Activated CD4-positive, alpha-beta T cell treated with anti-CD3 and anti-CD28 coated beads, Interleukin-2, amount 10 ng/mL, durations not matched to agents 7 days and 5 days (primary cell): Measurements from ENCODE around the gene LTN1. TPM values are rescaled to one million over a fixed set of nuclear protein-coding genes. Genes with fewer than 3 reads are reported as not detected.

ENCODE experiments used
- CTCF ChIA-PET: fragments of 350-600 bp; sonication (Branson Sonifier 250); formaldehyde crosslinking; loops from one replicate; lab custom pipeline; 2021; ENCODE audit warnings: antibody characterized with exemption; lab: Charles Lee
- POLR2A ChIA-PET: fragments of 350-600 bp; sonication (Branson Sonifier 250); formaldehyde crosslinking; loops from one replicate; lab custom pipeline; 2021; ENCODE audit warnings: antibody characterized with exemption; lab: Charles Lee
- DNase-seq: peaks from one replicate; pipeline ENCODE4 v3.0.0-alpha.2; 2020
- H3K27ac Mint-ChIP-seq: one replicate; pipeline ENCODE4 v1.8.0; 2021; ENCODE audit warnings: mild to moderate bottlenecking, moderate library complexity, mixed read lengths
- H3K27me3 Mint-ChIP-seq: one replicate; pipeline ENCODE4 v1.8.0; 2021; ENCODE audit warnings: mixed read lengths
- H3K36me3 Mint-ChIP-seq: one replicate; pipeline ENCODE4 v1.8.0; 2021; ENCODE audit warnings: low read depth, mixed read lengths
- H3K4me1 Mint-ChIP-seq: one replicate; pipeline ENCODE4 v1.8.0; 2021; ENCODE audit warnings: mixed read lengths
- H3K4me3 Mint-ChIP-seq: one replicate; pipeline ENCODE4 v1.8.0; 2021; ENCODE audit warnings: mild to moderate bottlenecking, moderate library complexity, mixed read lengths
- H3K9me3 Mint-ChIP-seq: one replicate; pipeline ENCODE4 v1.8.0; 2021; ENCODE audit warnings: mixed read lengths
- total RNA-seq, 2 experiments: library from RNA; stranded (reverse); gene quantifications; one replicate each; pipeline ENCODE4 v1.2.3, GENCODE V29; 2021

Gene LTN1
- total RNA-seq, 2 experiments from 2014 or later: 25.7 to 27.4 TPM

DNA sequence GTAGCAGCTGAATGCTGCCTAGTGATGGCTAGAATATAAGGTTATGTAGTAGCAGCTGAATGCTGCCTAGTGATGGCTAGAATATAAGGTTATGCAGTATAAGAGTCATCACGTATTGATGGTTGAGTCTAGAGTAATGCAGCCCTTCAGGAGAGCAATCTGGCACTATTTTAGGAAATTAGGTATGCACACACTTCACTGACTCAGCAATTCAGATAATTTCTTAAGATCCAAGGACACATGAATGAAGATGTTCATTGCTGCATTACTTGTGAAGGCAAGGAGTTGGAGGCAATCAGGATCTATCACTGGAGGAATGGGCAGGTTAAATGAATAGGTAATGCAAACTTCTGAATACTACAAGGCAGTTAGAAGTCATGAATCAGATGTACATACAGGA, 13.6 kb downstream of the LTN1 start:
- ChIA-PET POLR2A (no interaction called here), CTCF (no interaction called here)
- Mint-ChIP-seq H3K4me3 (no peak overlapping the region), H3K4me1 (peaks cover 7% of the 10 kb centered on the region), H3K9me3 (no peaks in the 10 kb centered on the region), H3K36me3 (peaks cover 49% of the 10 kb centered on the region), H3K27me3 (no peaks in the 10 kb centered on the region), H3K27ac (no peak overlapping the region)
- no peak for DNase-seq

DNA sequence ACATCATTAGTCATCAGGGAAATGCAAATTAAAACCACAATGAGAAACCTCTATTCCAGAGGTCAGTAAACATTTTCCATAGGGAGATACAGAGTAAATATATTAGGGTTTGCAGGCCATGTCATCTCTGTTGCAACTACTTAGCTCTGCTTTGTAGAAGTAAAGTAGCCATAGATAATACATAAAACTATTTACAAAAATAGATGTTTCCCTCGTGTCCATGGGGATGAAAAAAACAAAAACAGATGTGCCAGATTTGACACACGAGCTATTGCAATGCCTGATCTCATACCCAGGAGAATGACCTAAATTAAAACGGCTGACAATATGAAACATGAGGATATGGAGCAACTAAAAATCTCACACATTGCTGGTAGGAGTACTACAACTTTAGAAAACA, 17.3 kb downstream of the LTN1 start:
- DNase-seq: no peak
- Mint-ChIP-seq H3K9me3 (peaks cover 4% of the 10 kb centered on the region), H3K4me3 (no peak overlapping the region), H3K36me3 (peaks cover 40% of the 10 kb centered on the region), H3K27me3 (no peaks in the 10 kb centered on the region), H3K4me1 (peaks cover 5% of the 10 kb centered on the region), H3K27ac (no peak overlapping the region)
- ChIA-PET CTCF (no interaction called here), POLR2A (no interaction called here)

DNA sequence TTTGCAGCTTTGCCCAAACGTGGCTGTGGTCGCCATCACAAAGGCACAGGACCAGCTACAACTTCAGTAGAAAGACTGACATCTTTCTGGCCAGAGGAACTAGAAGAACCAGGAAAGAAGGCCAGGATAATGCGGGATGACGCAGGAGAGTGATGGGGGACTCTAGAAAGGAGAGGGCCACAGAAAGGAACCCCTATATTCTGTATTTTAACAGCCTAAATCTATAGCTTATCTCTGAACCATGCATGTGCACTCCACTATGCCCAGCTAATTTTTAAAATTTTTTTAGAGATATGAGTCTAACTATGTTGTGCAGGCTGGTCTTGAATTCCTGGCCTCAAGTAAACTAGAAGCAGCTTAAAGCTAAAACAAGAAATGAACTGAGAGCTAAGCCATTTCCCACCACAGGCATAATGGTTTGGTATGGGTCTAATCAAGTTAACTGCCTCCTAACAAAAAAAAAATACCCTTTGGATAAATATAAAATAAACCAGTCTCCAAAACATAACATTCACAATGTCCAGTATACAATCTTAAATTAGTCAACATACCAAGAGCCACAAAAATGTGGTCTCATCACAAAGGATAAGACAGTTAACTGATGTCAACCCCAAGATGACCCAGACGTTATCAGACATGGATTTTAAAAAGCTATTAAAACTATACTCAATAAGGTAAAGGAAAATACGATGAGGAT, 18.0 kb downstream of the LTN1 start:
- peaks cover 4% of the 10 kb centered on the region for H3K9me3 Mint-ChIP-seq
- ChIA-PET POLR2A (no interaction called here), CTCF (interaction anchor here (0.8 to 1.2 kb wide), 2 partner anchors 8 to 67 kb away, joined by 4 read pairs; no protein-coding TSS in a partner anchor)
- H3K27me3 Mint-ChIP-seq: no peaks in the 10 kb centered on the region
- H3K36me3 Mint-ChIP-seq: peaks cover 41% of the 10 kb centered on the region
- DNase-seq: no peak
- peaks cover 5% of the 10 kb centered on the region for H3K4me1 Mint-ChIP-seq
- no peak overlapping the region for H3K4me3 Mint-ChIP-seq
- no peak overlapping the region for H3K27ac Mint-ChIP-seq

DNA sequence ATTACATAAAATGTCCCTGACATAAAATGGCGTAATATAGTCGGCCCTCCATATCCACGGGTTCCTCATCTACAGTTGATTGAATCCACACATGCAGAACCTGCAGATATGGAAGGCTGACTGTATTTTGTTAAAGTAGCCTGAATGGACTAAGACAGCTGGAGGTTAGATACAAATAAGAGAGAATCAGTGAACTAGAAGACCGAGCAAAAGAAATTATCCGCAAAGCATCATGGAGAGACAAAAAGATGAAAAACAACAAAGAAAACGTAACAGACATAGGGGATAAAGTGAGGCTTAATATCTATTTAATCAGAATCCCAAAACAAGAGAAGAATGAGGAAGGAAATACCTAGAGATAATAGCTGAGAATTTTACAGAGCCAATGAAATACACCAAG, 20.3 kb downstream of the LTN1 start:
- Mint-ChIP-seq H3K9me3 (peaks cover 4% of the 10 kb centered on the region), H3K27me3 (no peaks in the 10 kb centered on the region), H3K36me3 (peaks cover 46% of the 10 kb centered on the region), H3K4me3 (no peak overlapping the region), H3K4me1 (peaks cover 5% of the 10 kb centered on the region), H3K27ac (no peak overlapping the region)
- ChIA-PET CTCF (no interaction called here), POLR2A (no interaction called here)
- DNase-seq: no peak

DNA sequence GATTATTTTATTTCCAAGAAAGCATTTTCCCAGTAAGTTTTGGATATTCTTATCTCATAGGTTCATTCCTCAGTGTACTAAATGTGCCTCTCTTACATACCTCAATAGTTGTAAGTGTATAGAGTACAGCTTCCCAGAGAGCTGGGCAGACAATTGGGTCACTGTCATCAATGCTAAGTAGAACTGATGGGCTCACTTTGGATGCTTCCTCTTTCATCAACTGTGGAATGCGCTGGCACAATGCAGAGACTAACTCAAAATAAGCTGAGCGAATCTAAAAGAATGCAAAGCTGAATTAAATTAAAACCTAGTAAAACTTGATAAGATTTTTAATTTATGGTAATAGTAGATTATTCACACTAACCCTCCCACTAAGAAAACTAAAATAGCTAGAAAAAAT, 21.5 kb downstream of the LTN1 start:
- H3K36me3 Mint-ChIP-seq: peaks cover 52% of the 10 kb centered on the region

DNA sequence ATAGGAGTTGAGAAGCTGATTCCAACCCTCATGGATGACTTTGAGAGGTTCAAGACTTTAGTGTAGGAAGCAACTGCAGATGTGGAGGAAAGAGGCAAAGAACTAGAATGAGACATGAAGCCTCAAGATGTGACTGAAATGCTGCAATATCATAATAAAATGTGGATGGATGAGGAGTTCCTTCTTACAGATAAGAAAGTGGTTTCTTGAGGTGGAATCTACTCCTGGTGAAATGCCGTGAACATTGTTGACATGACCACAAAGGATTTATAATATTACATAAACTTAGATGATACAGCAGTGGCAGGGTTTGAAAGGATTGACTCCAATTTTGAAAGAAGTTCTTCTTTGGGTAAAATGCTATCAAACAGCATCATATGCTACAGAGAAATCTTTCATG, 28.8 kb downstream of the LTN1 start:
- no peaks in the 10 kb centered on the region for H3K27me3 Mint-ChIP-seq
- POLR2A ChIA-PET: no interaction called here
- H3K4me3 Mint-ChIP-seq: no peak overlapping the region

More for the DNA sequence above, 21.5 kb downstream of the LTN1 start:
- POLR2A ChIA-PET: no interaction called here
- peaks cover 5% of the 10 kb centered on the region for H3K4me1 Mint-ChIP-seq
- H3K27me3 Mint-ChIP-seq: no peaks in the 10 kb centered on the region
- CTCF ChIA-PET: no interaction called here
- no peak overlapping the region for H3K27ac Mint-ChIP-seq
- peaks cover 4% of the 10 kb centered on the region for H3K9me3 Mint-ChIP-seq
- H3K4me3 Mint-ChIP-seq: no peak overlapping the region
- no peak for DNase-seq

DNA sequence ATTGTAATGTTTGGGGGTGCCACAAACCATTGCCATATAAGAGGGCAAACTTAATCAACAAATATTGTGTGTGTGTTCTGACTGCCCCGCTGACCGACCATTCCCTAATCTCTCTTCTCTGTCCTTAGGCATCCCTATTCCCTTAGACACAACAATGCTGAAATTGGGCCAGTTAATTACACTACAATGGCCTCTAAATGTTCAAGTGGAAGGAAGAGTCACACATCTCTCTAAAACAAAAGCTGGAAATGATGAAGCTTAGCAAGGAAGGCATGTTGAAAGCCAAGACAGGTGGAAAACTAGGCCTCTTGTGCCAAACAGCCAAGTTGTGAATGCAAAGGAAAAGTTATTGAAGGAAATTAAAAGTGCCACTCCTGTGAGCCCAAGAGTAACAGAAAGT, 30.2 kb downstream of the LTN1 start:
- POLR2A ChIA-PET: no interaction called here
- CTCF ChIA-PET: no interaction called here
- Mint-ChIP-seq H3K27ac (no peak overlapping the region), H3K4me3 (no peak overlapping the region), H3K9me3 (no peaks in the 10 kb centered on the region), H3K4me1 (no peaks in the 10 kb centered on the region), H3K36me3 (peaks cover 58% of the 10 kb centered on the region), H3K27me3 (no peaks in the 10 kb centered on the region)
- DNase-seq: no peak

More for the DNA sequence above, 28.8 kb downstream of the LTN1 start:
- no peak for DNase-seq
- Mint-ChIP-seq H3K27ac (no peak overlapping the region), H3K4me1 (no peaks in the 10 kb centered on the region), H3K9me3 (no peaks in the 10 kb centered on the region), H3K36me3 (peaks cover 57% of the 10 kb centered on the region)
- CTCF ChIA-PET: no interaction called here

DNA sequence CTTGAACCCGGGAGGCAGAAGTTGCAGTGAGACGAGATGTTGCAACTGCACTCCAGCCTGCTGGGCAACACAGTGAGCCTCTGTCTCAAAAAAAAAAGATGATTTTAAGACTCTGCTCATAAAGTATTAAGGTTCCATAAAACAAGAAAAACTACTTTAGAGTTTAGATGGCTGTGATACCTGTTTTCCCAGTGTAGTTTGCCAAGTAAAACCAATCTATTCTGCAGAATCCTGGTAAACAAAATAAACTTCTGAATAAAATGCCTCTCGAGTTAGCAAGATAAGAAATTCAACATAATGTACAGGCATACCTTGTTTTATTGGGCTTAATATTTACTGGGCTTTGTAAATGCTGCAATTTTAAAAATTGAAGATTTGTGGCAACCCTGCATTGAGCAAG, 30.8 kb downstream of the LTN1 start:
- H3K27me3 Mint-ChIP-seq: no peaks in the 10 kb centered on the region
- ChIA-PET CTCF (interaction anchor here (0.8 to 1.1 kb wide), 2 partner anchors 18 to 20 kb away, joined by 3 to 4 read pairs; no protein-coding TSS in a partner anchor), POLR2A (no interaction called here)
- H3K27ac Mint-ChIP-seq: no peak overlapping the region
- no peak overlapping the region for H3K4me3 Mint-ChIP-seq
- no peak for DNase-seq
- no peaks in the 10 kb centered on the region for H3K9me3 Mint-ChIP-seq
- peaks cover 2% of the 10 kb centered on the region for H3K4me1 Mint-ChIP-seq
- H3K36me3 Mint-ChIP-seq: peaks cover 61% of the 10 kb centered on the region

DNA sequence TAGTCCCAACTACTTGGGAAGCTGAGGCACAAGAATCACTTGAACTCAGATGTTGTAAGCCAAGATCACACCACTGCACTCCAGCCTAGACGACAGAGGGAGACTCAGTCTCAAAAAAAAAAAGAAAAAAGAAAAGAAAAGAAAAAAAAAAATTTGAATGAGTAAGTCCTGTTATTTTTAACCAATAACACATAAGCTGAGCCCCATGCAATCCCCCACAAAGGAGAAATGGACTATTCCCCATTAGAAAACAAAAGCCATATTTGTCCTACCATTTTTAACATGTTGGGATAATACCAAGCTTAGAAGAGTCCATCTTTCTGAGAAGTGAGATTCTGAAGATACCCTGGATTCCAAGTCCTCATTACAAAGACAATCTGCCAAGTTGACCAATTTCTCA, 32.4 kb downstream of the LTN1 start:
- no peak for DNase-seq
- ChIA-PET POLR2A (no interaction called here), CTCF (interaction anchor here (0.7 kb wide), 1 partner anchor 15 kb away, joined by 4 read pairs; no protein-coding TSS in a partner anchor)
- Mint-ChIP-seq H3K4me1 (peaks cover 2% of the 10 kb centered on the region), H3K4me3 (no peak overlapping the region), H3K27me3 (no peaks in the 10 kb centered on the region), H3K27ac (no peak overlapping the region), H3K9me3 (no peaks in the 10 kb centered on the region), H3K36me3 (peaks cover 58% of the 10 kb centered on the region)

DNA sequence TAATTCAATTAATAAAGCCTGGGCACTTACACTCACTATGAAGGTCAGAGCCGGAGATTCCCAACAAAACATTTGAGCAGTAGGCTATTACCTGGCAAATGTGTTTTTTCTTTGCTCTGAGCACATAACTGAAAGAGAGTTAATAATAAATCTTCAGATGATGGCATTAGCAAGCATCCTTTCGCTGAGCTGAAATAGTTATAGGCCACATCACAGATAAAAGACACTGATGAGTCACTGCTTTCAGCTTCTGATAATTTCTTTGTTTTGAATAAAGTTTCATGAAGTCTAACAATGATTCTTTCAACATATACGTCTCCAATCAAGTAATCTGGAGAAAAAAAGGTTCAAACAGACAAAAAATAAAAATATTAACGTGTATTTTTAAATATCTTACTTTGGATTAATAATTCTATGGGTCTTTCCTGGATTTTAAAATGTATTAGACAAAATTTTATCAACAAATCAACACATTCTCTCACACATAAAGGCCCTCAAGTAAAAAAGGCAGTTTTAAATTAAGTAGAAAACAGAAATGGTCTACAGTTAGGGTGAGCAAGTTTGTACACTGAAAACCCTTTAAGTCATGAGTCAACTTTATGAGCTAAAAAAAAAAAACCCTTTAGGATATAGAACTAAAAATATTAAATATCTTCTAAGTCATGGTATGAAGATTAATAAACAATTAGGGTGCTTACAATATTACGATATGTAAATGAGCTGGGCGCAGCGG, 33.1 kb downstream of the LTN1 start:
- ChIA-PET CTCF (no interaction called here), POLR2A (no interaction called here)
- Mint-ChIP-seq H3K36me3 (peaks cover 64% of the 10 kb centered on the region), H3K27ac (no peak overlapping the region), H3K4me1 (peaks cover 5% of the 10 kb centered on the region), H3K27me3 (no peaks in the 10 kb centered on the region), H3K4me3 (no peak overlapping the region), H3K9me3 (no peaks in the 10 kb centered on the region)
- DNase-seq: no peak

DNA sequence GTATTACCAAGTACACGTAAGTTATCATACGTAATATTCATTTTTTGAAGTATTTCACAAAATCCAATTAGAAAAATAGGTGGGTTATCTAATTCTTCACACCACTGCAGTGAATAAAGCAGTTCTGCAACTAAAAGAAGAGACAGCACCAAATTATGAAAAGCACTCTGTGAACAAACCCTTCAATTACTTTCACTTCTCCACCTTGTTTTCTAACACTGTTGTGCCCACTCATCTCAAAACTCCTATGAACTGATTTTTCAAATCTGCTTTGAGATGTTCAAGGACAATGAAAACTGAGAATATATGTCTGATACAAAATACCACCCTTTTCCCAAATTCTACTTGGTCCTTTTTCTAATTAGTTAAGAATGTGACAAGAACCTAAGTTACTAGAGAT, 39.4 kb downstream of the LTN1 start:
- Mint-ChIP-seq H3K36me3 (peaks cover 52% of the 10 kb centered on the region), H3K27me3 (no peaks in the 10 kb centered on the region), H3K4me1 (peaks cover 23% of the 10 kb centered on the region), H3K9me3 (no peaks in the 10 kb centered on the region), H3K4me3 (no peak overlapping the region), H3K27ac (no peak overlapping the region)
- ChIA-PET CTCF (no interaction called here), POLR2A (no interaction called here)
- no peak for DNase-seq

DNA sequence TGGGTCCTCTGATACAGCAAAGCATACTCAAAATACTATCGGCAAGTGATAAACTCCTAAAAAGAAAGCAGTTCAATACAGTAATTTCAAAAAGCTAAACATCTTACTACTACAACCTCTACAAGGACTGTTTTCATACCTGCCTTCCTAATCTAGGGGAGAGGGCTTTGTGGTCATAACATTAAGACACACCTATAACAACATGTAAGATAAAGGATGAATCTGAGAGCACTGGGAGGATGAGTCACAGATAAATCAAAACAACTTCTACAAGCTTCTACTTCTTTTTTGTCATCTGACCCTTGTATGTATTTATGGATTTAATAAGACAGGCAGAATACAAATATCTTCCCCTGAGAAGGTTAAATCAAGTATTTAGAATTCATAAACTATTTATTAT, 40.0 kb downstream of the LTN1 start:
- ChIA-PET CTCF (interaction anchor here (0.8 kb wide), 1 partner anchor 16 kb away, joined by 4 read pairs; no protein-coding TSS in a partner anchor), POLR2A (interaction anchor here (0.9 kb wide), 1 partner anchor 26 kb away, joined by 3 read pairs; no protein-coding TSS in a partner anchor)
- Mint-ChIP-seq H3K36me3 (peaks cover 48% of the 10 kb centered on the region), H3K27ac (no peak overlapping the region), H3K4me3 (no peak overlapping the region), H3K4me1 (peaks cover 23% of the 10 kb centered on the region), H3K9me3 (no peaks in the 10 kb centered on the region), H3K27me3 (no peaks in the 10 kb centered on the region)
- DNase-seq: no peak

DNA sequence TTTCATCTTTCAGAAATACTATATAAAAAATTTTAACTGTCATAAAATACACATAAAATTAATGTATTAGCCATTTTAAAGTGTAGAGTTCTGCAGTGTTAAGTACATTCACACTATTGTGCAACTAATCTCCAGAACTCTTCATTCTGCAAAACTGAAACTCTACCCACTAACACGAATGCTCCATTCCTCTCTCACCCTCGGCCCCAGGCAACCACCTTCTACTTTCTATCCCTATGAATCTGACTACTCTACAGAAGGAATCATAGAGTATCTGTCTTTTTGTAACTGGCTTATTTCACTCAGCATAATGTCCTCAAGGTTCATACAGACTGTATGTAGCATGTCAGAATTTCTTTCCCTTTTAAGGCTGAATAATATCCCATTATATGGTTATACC, 43.4 kb downstream of the LTN1 start:
- DNase-seq: no peak
- peaks cover 35% of the 10 kb centered on the region for H3K36me3 Mint-ChIP-seq
- CTCF ChIA-PET: no interaction called here

More for the DNA sequence above, 43.4 kb downstream of the LTN1 start:
- no peak overlapping the region for H3K27ac Mint-ChIP-seq
- POLR2A ChIA-PET: no interaction called here
- no peaks in the 10 kb centered on the region for H3K9me3 Mint-ChIP-seq
- peaks cover 15% of the 10 kb centered on the region for H3K4me1 Mint-ChIP-seq
- no peaks in the 10 kb centered on the region for H3K27me3 Mint-ChIP-seq
- no peak overlapping the region for H3K4me3 Mint-ChIP-seq
